Measurements from ENCODE around the gene RTL3. TPM values are rescaled to one million over a fixed set of nuclear protein-coding genes. Genes with fewer than 3 reads are reported as not detected.
"Not testable (repeated sequence)": the region's sequence is repeated elsewhere in the genome, so short reads cannot be mapped to it uniquely, and the experiment has no call there.

The RTL3 gene
- polyA plus RNA-seq, 1 experiment: 0.14 TPM

GRCh38 chrX:78650906-78651437 lies 8.2 kb downstream of the RTL3 start:
- ChIA-PET CTCF (interaction anchor here (1.3 kb wide), 1 partner anchor 54 kb away, joined by 3 read pairs; no protein-coding TSS in a partner anchor), POLR2A (no interaction called here)
- no peak for TF ChIP-seq CTCF (IDR thresholded peaks at IDR 0.05; ENCODE audit: low read depth, low read length)
- Histone ChIP-seq H3K9me3 (ENCODE audit: control insufficient read depth, insufficient read depth, low read length) (no peaks in the 10 kb centered on the region), H3K27ac (ENCODE audit: low read depth, low read length) (no peak overlapping the region), H3K27me3 (ENCODE audit: control insufficient read depth, insufficient read depth, low read length) (no peaks in the 10 kb centered on the region), H3K4me3 (ENCODE audit: low read depth, low read length) (no peak overlapping the region)
- DNase-seq (ENCODE audit: low read depth, low spot score): no peak

DNA sequence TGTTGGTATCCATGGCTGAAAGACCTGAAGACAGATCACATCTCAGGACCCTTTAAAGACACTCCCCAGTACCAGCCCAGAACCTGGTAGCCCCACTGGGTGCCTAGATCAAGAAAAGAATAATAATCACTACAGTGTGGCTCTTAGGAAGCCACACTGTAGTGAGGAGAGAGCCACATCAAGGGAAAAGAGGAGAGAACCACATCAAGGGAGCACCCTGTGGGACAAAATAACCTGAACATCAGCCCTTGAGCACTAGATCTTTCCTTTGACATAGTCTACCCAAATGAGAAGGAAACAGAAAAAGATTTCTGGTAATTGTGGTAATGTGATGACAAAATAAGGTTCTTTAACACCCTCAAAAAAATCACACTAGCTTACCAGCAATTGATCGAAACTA lies 15.3 kb downstream of the RTL3 start:
- no peak overlapping the region for H3K4me3 ChIP-seq (ENCODE audit: low read depth, low read length)
- ChIA-PET POLR2A (no interaction called here), CTCF (no interaction called here)
- H3K27me3 ChIP-seq (ENCODE audit: control insufficient read depth, insufficient read depth, low read length): no peaks in the 10 kb centered on the region
- no peak for TF ChIP-seq CTCF (IDR thresholded peaks at IDR 0.05; ENCODE audit: low read depth, low read length)
- H3K27ac ChIP-seq (ENCODE audit: low read depth, low read length): no peak overlapping the region
- H3K9me3 ChIP-seq (ENCODE audit: control insufficient read depth, insufficient read depth, low read length): no peaks in the 10 kb centered on the region
- DNase-seq (ENCODE audit: low read depth, low spot score): no peak

- no peak overlapping the region for H3K27ac ChIP-seq (ENCODE audit: low read depth, low read length)
- no peak overlapping the region for H3K4me3 ChIP-seq (ENCODE audit: low read depth, low read length)
- H3K27me3 ChIP-seq (ENCODE audit: control insufficient read depth, insufficient read depth, low read length): no peaks in the 10 kb centered on the region
- no peaks in the 10 kb centered on the region for H3K9me3 ChIP-seq (ENCODE audit: control insufficient read depth, insufficient read depth, low read length)
- DNase-seq (ENCODE audit: low read depth, low spot score): no peak
- POLR2A ChIA-PET: no interaction called here
- CTCF ChIA-PET: no interaction called here
- TF ChIP-seq CTCF (IDR thresholded peaks at IDR 0.05; ENCODE audit: low read depth, low read length): no peak
These were observed 16.0 kb downstream of the RTL3 start for GRCh38 chrX:78643096-78643495.

- H3K27me3 ChIP-seq (ENCODE audit: control insufficient read depth, insufficient read depth, low read length); H3K9me3 ChIP-seq (ENCODE audit: control insufficient read depth, insufficient read depth, low read length); POLR2A ChIA-PET; DNase-seq (ENCODE audit: low read depth, low spot score); H3K4me3 ChIP-seq (ENCODE audit: low read depth, low read length); H3K27ac ChIP-seq (ENCODE audit: low read depth, low read length); CTCF ChIA-PET: not testable (repeated sequence)
These were observed 23.0 kb downstream of the RTL3 start for GRCh38 chrX:78636096-78636495.

DNA sequence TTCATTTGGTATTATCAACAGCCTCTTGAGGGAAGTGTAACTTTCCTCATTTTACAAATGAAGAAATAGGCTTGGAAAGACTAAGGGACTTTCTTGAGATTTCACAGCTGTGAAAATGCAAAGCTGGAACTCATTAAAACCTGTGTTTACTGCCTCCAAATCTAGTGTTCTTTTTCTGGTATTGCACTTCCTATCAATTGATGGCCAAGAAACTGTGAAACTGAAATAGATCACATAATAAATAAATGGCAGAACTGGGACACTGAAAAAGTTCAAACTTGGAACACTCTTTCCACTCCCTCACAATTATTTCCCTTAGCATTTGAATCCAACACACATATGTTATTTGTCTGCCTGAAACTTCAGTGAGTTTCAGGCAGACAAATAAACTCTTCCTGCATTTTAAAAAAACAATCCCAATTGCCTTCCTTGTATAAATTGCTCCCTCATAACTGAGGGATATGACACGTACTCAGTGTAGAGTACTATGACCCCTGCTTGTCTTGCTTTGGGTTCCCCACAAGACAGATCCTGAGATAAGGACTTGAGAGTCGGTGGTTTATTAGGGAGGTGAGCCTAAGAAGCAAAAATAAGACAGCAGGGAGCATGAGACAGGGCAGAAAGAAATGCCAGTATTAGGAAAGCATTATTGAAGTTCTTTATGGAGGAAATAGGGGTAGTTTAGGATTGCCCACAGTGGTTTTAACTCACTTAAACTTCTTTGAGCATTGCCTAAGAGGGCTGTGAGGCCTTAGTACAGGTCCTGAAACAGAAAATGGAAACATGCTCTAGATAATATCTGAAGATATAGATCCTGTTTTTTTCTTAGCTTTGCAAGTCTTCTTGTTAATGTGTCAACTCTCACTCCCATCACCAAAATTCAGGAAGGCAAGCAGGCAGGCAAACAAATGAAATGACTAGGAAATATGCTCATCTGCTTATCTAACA lies 33.9 kb downstream of the RTL3 start:
- Histone ChIP-seq H3K9me3 (ENCODE audit: control insufficient read depth, insufficient read depth, low read length) (no peaks in the 10 kb centered on the region), H3K4me3 (ENCODE audit: low read depth, low read length) (no peak overlapping the region), H3K27me3 (ENCODE audit: control insufficient read depth, insufficient read depth, low read length) (no peaks in the 10 kb centered on the region), H3K27ac (ENCODE audit: low read depth, low read length) (no peak overlapping the region)
- ChIA-PET CTCF (no interaction called here), POLR2A (no interaction called here)
- no peak for DNase-seq (ENCODE audit: low read depth, low spot score)
- TF ChIP-seq CTCF (IDR thresholded peaks at IDR 0.05; ENCODE audit: low read depth, low read length): no peak

Data from AG04450 (cell line).